Frontal cortex (tissue), 4 donors: Measurements from ENCODE around the gene GAPDHS. TPM values are rescaled to one million over a fixed set of nuclear protein-coding genes. Genes with fewer than 3 reads are reported as not detected.

Experiments
- DNase-seq, 2 donors: peaks; one replicate each; pipeline ENCODE4 v3.0.0; 2012; ENCODE audit warnings: low spot score in 2 of 2
- FAIRE-seq: peaks from 2 replicates; lab custom pipeline; 2012; peaks lifted over from hg19 to GRCh38; lab: Jason Lieb, UNC
- total RNA-seq: library from RNA; depleted of rRNA; stranded (reverse); fragments of >200 nt; gene quantifications from one replicate; pipeline ENCODE4 v1.2.3, GENCODE V29; 2014
- donor health status: control.
- donor health status: control.
- donor health status: control.

The GAPDHS gene
- total RNA-seq, 1 donor from 2014 or later, result not detected

GRCh38 chr19:35509861-35510625, 23.2 kb upstream of the GAPDHS start:
- DNase-seq (peak; percentile 50 to 86), FAIRE-seq (no peak)

- no peak for FAIRE-seq
- no peak for DNase-seq
These were observed 22.7 kb upstream of the GAPDHS start for GRCh38 chr19:35510626-35510964.

- no peak for FAIRE-seq
- DNase-seq, result no peak
These were observed 21.9 kb upstream of the GAPDHS start for GRCh38 chr19:35511337-35511736.

- DNase-seq (no peak), FAIRE-seq (no peak)
These were observed 20.2 kb upstream of the GAPDHS start for GRCh38 chr19:35512831-35513627.

GRCh38 chr19:35513628-35514281, 19.5 kb upstream of the GAPDHS start, which contains the start of gene DMKN:
TSS of gene DMKN (minus strand) at chr19:35513649. CDS start at chr19:35513475, 174 bp downstream.
- no peak for DNase-seq
- FAIRE-seq, result no peak

GRCh38 chr19:35514282-35514809, 18.9 kb upstream of the GAPDHS start:
- DNase-seq (no peak), FAIRE-seq (no peak)

GRCh38 chr19:35516310-35516709, 16.9 kb upstream of the GAPDHS start:
- no peak for DNase-seq
- no peak for FAIRE-seq

- no peak for FAIRE-seq
These were observed 15.9 kb upstream of the GAPDHS start for GRCh38 chr19:35517342-35517741.

GRCh38 chr19:35518313-35518712, 14.9 kb upstream of the GAPDHS start:
- DNase-seq (no peak), FAIRE-seq (no peak)

More at GRCh38 chr19:35517342-35517741, 15.9 kb upstream of the GAPDHS start:
- DNase-seq, result no peak

- FAIRE-seq (no peak), DNase-seq (no peak)
These were observed 14.0 kb upstream of the GAPDHS start for GRCh38 chr19:35519291-35519690.

- FAIRE-seq (no peak), DNase-seq (no peak)
These were observed 12.0 kb upstream of the GAPDHS start for GRCh38 chr19:35521124-35521743.

GRCh38 chr19:35522745-35523327, 10.4 kb upstream of the GAPDHS start:
- no peak for FAIRE-seq
- DNase-seq, result no peak

GRCh38 chr19:35524181-35524837, 8.9 kb upstream of the GAPDHS start:
- FAIRE-seq, result no peak
- DNase-seq, result no peak

- DNase-seq (no peak), FAIRE-seq (no peak)
These were observed 7.4 kb upstream of the GAPDHS start for GRCh38 chr19:35525873-35526272.

- no peak for FAIRE-seq
These were observed 4.8 kb upstream of the GAPDHS start, which contains the start of gene SBSN for GRCh38 chr19:35528218-35529038. TSS of gene SBSN (minus strand) at chr19:35528311. CDS start at chr19:35528281, 30 bp downstream.

GRCh38 chr19:35529241-35530218, 3.7 kb upstream of the GAPDHS start:
- FAIRE-seq, result no peak
- DNase-seq, result no peak

More at GRCh38 chr19:35528218-35529038, 4.8 kb upstream of the GAPDHS start, which contains the start of gene SBSN:
- no peak for DNase-seq

GRCh38 chr19:35531291-35531690, 2.0 kb upstream of the GAPDHS start:
- no peak for FAIRE-seq
- no peak for DNase-seq
